H1 (cell line): ENCODE data around the gene ATCAY. TPM values are rescaled to one million over a fixed set of nuclear protein-coding genes. Genes with fewer than 3 reads are reported as not detected.

ENCODE experiments used
- CTCF ChIA-PET: fragments of 300-600 bp; sonication (Branson Sonifier 250); formaldehyde crosslinking; loops from one replicate; lab custom pipeline; 2021; ENCODE audit not compliant: partially characterized antibody; lab: Charles Lee
- POLR2A ChIA-PET: fragments of 300-600 bp; sonication (Branson Sonifier 250); formaldehyde crosslinking; loops from one replicate; lab custom pipeline; 2021; ENCODE audit warnings: inconsistent platforms; ENCODE audit not compliant: partially characterized antibody; lab: Charles Lee
- DNase-seq, 2 experiments: peaks; one replicate each; pipeline versions ENCODE4 v3.0.0 to v3.0.0-alpha.2; 2010 to 2022; ENCODE audit warnings: low spot score in 2 of 2, low read depth in 1 of 2, mixed read lengths in 1 of 2
- FAIRE-seq: peaks from 2 replicates; lab custom pipeline; 2011; peaks lifted over from hg19 to GRCh38; lab: Jason Lieb, UNC
- H2AFZ ChIP-seq: 2 replicates; pipeline ENCODE4 v1.8.1; 2012; ENCODE audit warnings: low read length, inconsistent platforms
- H2AK5ac ChIP-seq: 2 replicates; pipeline ENCODE4 v1.6.1; 2013; ENCODE audit warnings: low read depth, low read length
- H2BK120ac ChIP-seq: replicated peaks from 2 replicates; pipeline ENCODE3; 2013; ENCODE audit warnings: low read depth, low read length, inconsistent platforms
- H2BK12ac ChIP-seq: 2 replicates; pipeline ENCODE4 v1.6.1; 2013; ENCODE audit warnings: low read depth, low read length
- H2BK15ac ChIP-seq: 2 replicates; pipeline ENCODE4 v1.6.1; 2013; ENCODE audit warnings: low read length
- H2BK20ac ChIP-seq: 2 replicates; pipeline ENCODE4 v1.6.1; 2013; ENCODE audit warnings: low read length
- H2BK5ac ChIP-seq: 2 replicates; pipeline ENCODE4 v1.6.1; 2013; ENCODE audit warnings: low read depth, low read length
- H3K14ac ChIP-seq: 2 replicates; pipeline ENCODE4 v1.6.1; 2013; ENCODE audit warnings: inconsistent platforms; ENCODE audit not compliant: insufficient read length
- H3K18ac ChIP-seq: 2 replicates; pipeline ENCODE4 v1.6.1; 2013; ENCODE audit warnings: low read length; ENCODE audit errors: extremely low read depth
- H3K23ac ChIP-seq: 2 replicates; pipeline ENCODE4 v1.6.1; 2013; ENCODE audit warnings: inconsistent platforms; ENCODE audit not compliant: insufficient read length
- H3K23me2 ChIP-seq: 2 replicates; pipeline ENCODE4 v1.6.1; 2013; ENCODE audit warnings: low read depth, low read length
- H3K27ac ChIP-seq: 2 replicates; pipeline ENCODE4 v1.6.1; 2011; ENCODE audit warnings: low read depth, low read length, inconsistent platforms
- H3K27me3 ChIP-seq, 4 experiments: replicated peaks in 1 of 4; 1 replicate in 1 of 4; 2 replicates in 3 of 4; pipeline versions ENCODE4 v1.6.1 to v1.8.1; 2011 to 2013; ENCODE audit warnings: low read length in 3 of 4, mild to moderate bottlenecking in 3 of 4, inconsistent platforms in 2 of 4, mixed read lengths in 2 of 4, moderate library complexity in 1 of 4; ENCODE audit not compliant: control insufficient read depth in 3 of 4, insufficient read depth in 3 of 4; ENCODE audit errors: extremely low read depth in 1 of 4
- H3K36me3 ChIP-seq, 4 experiments: 2 replicates each; pipeline versions ENCODE4 v1.6.1 to v1.8.1; 2011 to 2013; ENCODE audit warnings: mild to moderate bottlenecking in 4 of 4, low read length in 3 of 4, moderate library complexity in 2 of 4, control low read depth in 1 of 4, inconsistent platforms in 1 of 4; ENCODE audit not compliant: insufficient read depth in 4 of 4, control insufficient read depth in 2 of 4
- H3K4ac ChIP-seq: replicated peaks from 2 replicates; pipeline ENCODE3; 2013; ENCODE audit warnings: low read length, low read depth, mixed read lengths, inconsistent platforms; ENCODE audit not compliant: insufficient read length
- H3K4me1 ChIP-seq, 4 experiments: replicated peaks in 1 of 4; 1 replicate in 1 of 4; 2 replicates in 3 of 4; pipeline versions ENCODE4 v1.6.1 to v1.8.1; 2011 to 2013; ENCODE audit warnings: low read length in 3 of 4, inconsistent platforms in 2 of 4, mixed read lengths in 1 of 4; ENCODE audit not compliant: insufficient read depth in 4 of 4, control insufficient read depth in 3 of 4
- H3K4me2 ChIP-seq, 2 experiments: 2 replicates each; pipeline versions ENCODE4 v1.6.1 to v1.8.1; 2011 to 2013; ENCODE audit warnings: low read depth in 2 of 2, low read length in 2 of 2, control low read depth in 1 of 2, inconsistent platforms in 1 of 2, mild to moderate bottlenecking in 1 of 2; ENCODE audit not compliant: insufficient read depth in 1 of 2
- H3K4me3 ChIP-seq, 4 experiments: fragments of 200-600, 300-600 bp in 1 of 4; sonication (generic), shearing (Covaris generic), sonication (Bioruptor Twin) in 1 of 4; 2 replicates each; pipeline versions ENCODE4 v1.5.1 to v1.8.1; 2011 to 2016; ENCODE audit warnings: low read length in 4 of 4, low read depth in 3 of 4, control low read depth in 2 of 4, inconsistent platforms in 2 of 4, mild to moderate bottlenecking in 2 of 4, mixed read lengths in 1 of 4, moderate library complexity in 1 of 4; ENCODE audit not compliant: insufficient read depth in 2 of 4; ENCODE audit errors: extremely low read depth in 1 of 4
- H3K56ac ChIP-seq: replicated peaks from 2 replicates; pipeline ENCODE3; 2013; ENCODE audit warnings: low read depth, mild to moderate bottlenecking, mixed read lengths, low read length, inconsistent platforms; ENCODE audit not compliant: insufficient read length
- H3K79me1 ChIP-seq: 2 replicates; pipeline ENCODE4 v1.6.1; 2013; ENCODE audit warnings: low read depth, low read length, control low read depth
- H3K79me2 ChIP-seq, 2 experiments: 2 replicates each; pipeline versions ENCODE4 v1.6.1 to v1.8.1; 2012 to 2013; ENCODE audit warnings: low read length in 2 of 2, mild to moderate bottlenecking in 2 of 2, inconsistent platforms in 1 of 2; ENCODE audit not compliant: insufficient read depth in 2 of 2, control insufficient read depth in 1 of 2
- H3K9ac ChIP-seq, 4 experiments: replicated peaks in 1 of 4; 1 replicate in 1 of 4; 2 replicates in 3 of 4; pipeline versions ENCODE4 v1.6.1 to v1.8.1; 2011 to 2013; ENCODE audit warnings: low read depth in 3 of 4, low read length in 3 of 4, control low read depth in 2 of 4, mild to moderate bottlenecking in 2 of 4, moderate library complexity in 2 of 4, inconsistent platforms in 1 of 4; ENCODE audit errors: extremely low read depth in 1 of 4
- H3K9me3 ChIP-seq, 2 experiments: 2 replicates each; pipeline versions ENCODE4 v1.6.1 to v1.8.1; 2012 to 2013; ENCODE audit warnings: mild to moderate bottlenecking in 2 of 2, moderate library complexity in 2 of 2, control low read depth in 1 of 2, inconsistent platforms in 1 of 2, low read depth in 1 of 2, low read length in 1 of 2, mixed read lengths in 1 of 2; ENCODE audit not compliant: insufficient read depth in 2 of 2
- H4K20me1 ChIP-seq, 2 experiments: replicated peaks in 1 of 2; 2 replicates each; pipeline versions ENCODE3 to v1.8.1; 2011 to 2013; ENCODE audit warnings: inconsistent platforms in 2 of 2, low read length in 2 of 2, mild to moderate bottlenecking in 1 of 2; ENCODE audit not compliant: insufficient read depth in 2 of 2, control insufficient read depth in 1 of 2
- H4K5ac ChIP-seq: 2 replicates; pipeline ENCODE4 v1.6.1; 2013; ENCODE audit warnings: low read length, low read depth, mixed read lengths, inconsistent platforms; ENCODE audit not compliant: insufficient read length
- H4K8ac ChIP-seq: 2 replicates; pipeline ENCODE4 v1.8.0; 2013; ENCODE audit warnings: mild to moderate bottlenecking, moderate library complexity, low read length, inconsistent platforms; ENCODE audit not compliant: insufficient read depth; ENCODE audit errors: extremely low read depth
- H4K91ac ChIP-seq: replicated peaks from 2 replicates; pipeline ENCODE3; 2013; ENCODE audit warnings: low read length, mixed read lengths, inconsistent platforms; ENCODE audit not compliant: insufficient read length
- CHD2 ChIP-seq: IDR thresholded peaks from 2 replicates; pipeline ENCODE4 v1.6.1; 2012; ENCODE audit warnings: low read length, improper control_type of control experiment
- EZH2 ChIP-seq: fragments of 200-600 bp; sonication (generic); IDR thresholded peaks from 2 replicates; pipeline ENCODE4 v1.7.1; 2012; ENCODE audit warnings: low read depth, mild to moderate bottlenecking, moderate library complexity, low read length, inconsistent platforms; ENCODE audit not compliant: severe bottlenecking
- FOSL1 ChIP-seq: IDR thresholded peaks from 2 replicates; pipeline ENCODE4 v1.6.1; 2011; ENCODE audit warnings: mild to moderate bottlenecking, low read depth, low read length, moderate library complexity; ENCODE audit not compliant: insufficient read depth
- HDAC6 ChIP-seq: IDR thresholded peaks from one replicate; pipeline ENCODE4 v1.7.1; 2012; ENCODE audit warnings: low read depth, mild to moderate bottlenecking, inconsistent platforms, low read length, moderate library complexity
- KDM4A ChIP-seq: IDR thresholded peaks from one replicate; pipeline ENCODE4 v1.7.1; 2012; ENCODE audit warnings: low read depth, mild to moderate bottlenecking, moderate library complexity, low read length, inconsistent platforms; ENCODE audit not compliant: severe bottlenecking
- NANOG ChIP-seq: IDR thresholded peaks from 2 replicates; pipeline ENCODE4 v1.6.1; 2011; ENCODE audit warnings: low read length, low read depth, mild to moderate bottlenecking, inconsistent platforms; ENCODE audit not compliant: insufficient read depth, poor library complexity, severe bottlenecking
- NRF1 ChIP-seq: IDR thresholded peaks from 2 replicates; pipeline ENCODE4 v1.6.1; 2011; ENCODE audit warnings: mild to moderate bottlenecking, low read depth, low read length, improper control_type of control experiment
- RFX5 ChIP-seq: IDR thresholded peaks from 2 replicates; pipeline ENCODE4 v1.6.1; 2011; ENCODE audit warnings: low read depth, low read length, improper control_type of control experiment, borderline replicate concordance
- SP4 ChIP-seq: IDR thresholded peaks from 2 replicates; pipeline ENCODE4 v1.6.1; 2012; ENCODE audit warnings: low read length, inconsistent platforms
- SUZ12 ChIP-seq: fragments of 200-600 bp; sonication (generic); IDR thresholded peaks from 2 replicates; pipeline ENCODE4 v1.6.1; 2012; ENCODE audit warnings: mild to moderate bottlenecking, inconsistent platforms, low read length, moderate library complexity, mixed read lengths
- TAF1 ChIP-seq: IDR thresholded peaks from 2 replicates; pipeline ENCODE4 v1.6.1; 2011; ENCODE audit warnings: mild to moderate bottlenecking, low read depth, low read length
- TBP ChIP-seq: IDR thresholded peaks from 2 replicates; pipeline ENCODE4 v1.6.1; 2011; ENCODE audit warnings: low read depth, low read length, improper control_type of control experiment
- ZNF274 ChIP-seq: IDR thresholded peaks from 2 replicates; pipeline ENCODE4 v1.7.0; 2012; ENCODE audit warnings: low read length, borderline replicate concordance; ENCODE audit errors: extremely low read depth
- WGBS, 2 experiments: shearing (Covaris generic) in 1 of 2; methylation state at CpG; one replicate each; pipeline versions ENCODE4 v1.1.6 to v1.1.7; 2013 to 2015; ENCODE audit warnings: low lambda C conversion rate in 2 of 2, mixed read lengths in 2 of 2, inconsistent platforms in 1 of 2, low coverage in 1 of 2, missing lambda C conversion rate in 1 of 2; ENCODE audit not compliant: insufficient replicate concordance in 2 of 2, insufficient coverage in 1 of 2, insufficient read length in 1 of 2; ENCODE audit errors: extremely low coverage in 1 of 2, missing lambda C conversion rate in 1 of 2; 5-methylcytosine and 5-hydroxymethylcytosine counted together
- polyA plus RNA-seq, 7 experiments: library from polyadenylated mRNA; depleted of rRNA in 3 of 7; stranded (reverse) in 5 of 7; unstranded in 2 of 7; fragments of >200 nt in 5 of 7; fragments of 200-250 nt in 2 of 7; gene quantifications; 1 replicate in 5 of 7; 2 replicates in 1 of 7; 4 replicates in 1 of 7; pipeline versions ENCODE4 v1.2.1 to v1.2.3, GENCODE V29; 2011 to 2013; ENCODE audit warnings: missing spikeins in 2 of 7, mixed read lengths in 2 of 7
- total RNA-seq: library from RNA; stranded (reverse); fragmentation: NEBNext Ultra II Directional; extraction: Animal tissue kit (Norgen Biotek cat#: 25700); gene quantifications from 2 replicates; pipeline ENCODE4 v1.2.1, GENCODE V29; 2021

ATCAY gene
- total and polyA plus RNA-seq, 2 of the 8 experiments (the other 6 are each of a cell fraction or from before 2014, with no cell fraction given), result 24.4 to 33.8 TPM

- Histone ChIP-seq H3K9ac (no peak overlapping the region; a peak in 2 of 7 replicates), H3K79me1 (no peaks in the 10 kb centered on the region), H4K8ac (no peak overlapping the region), H3K56ac (no peak overlapping the region), H2BK15ac (no peak overlapping the region), H2BK120ac (no peak overlapping the region), H3K23me2 (no peaks in the 10 kb centered on the region), H4K91ac (no peak overlapping the region), H2BK12ac (no peak overlapping the region), H4K5ac (no peak overlapping the region), H2AK5ac (no peak overlapping the region), H2AFZ (no peak overlapping the region), H3K27ac (no peak overlapping the region), H3K27me3 (no peaks in the 10 kb centered on the region), H3K4me2 (no peak overlapping the region), H2BK20ac (no peak overlapping the region), H3K4ac (no peak overlapping the region), H3K14ac (no peak overlapping the region), H3K23ac (no peak overlapping the region), H3K4me3 (no peak overlapping the region), H2BK5ac (no peak overlapping the region), H3K18ac (no peak overlapping the region), H3K79me2 (no peaks in the 10 kb centered on the region), H3K9me3 (no peaks in the 10 kb centered on the region), H3K4me1 (no peaks in the 10 kb centered on the region), H4K20me1 (peaks cover 0 to 2% of the 10 kb centered on the region in 2 experiments), H3K36me3 (peaks cover 2 to 22% (median 10%) of the 10 kb centered on the region in 4 experiments; a peak in 5 of 8 replicates)
- DNase-seq (no peak), FAIRE-seq (no peak)
- ChIA-PET POLR2A (interaction anchor here (0.6 to 1.5 kb wide), 7 partner anchors 9 to 333 kb away, joined by 3 to 5 read pairs (median 3); partner anchors contain the start of genes DAPK3 and NMRK2), CTCF (interaction anchor here (1.0 kb wide), 1 partner anchor 62 kb away, joined by 3 read pairs; the partner anchor contains the start of gene ATCAY)
- 93% methylated on average over 8 of the region's 8 CpGs; no CpG with 5 or more reads in 1 of the 2 experiments for WGBS, 2 experiments
- TF ChIP-seq TAF1, result no peak
- TF ChIP-seq SP4, result no peak
- TF ChIP-seq EZH2, result no peak
- no peak for TF ChIP-seq SUZ12
- TF ChIP-seq RFX5, result no peak
- TF ChIP-seq HDAC6, result no peak
- no peak for TF ChIP-seq CHD2
- no peak for TF ChIP-seq ZNF274
- TF ChIP-seq TBP, result no peak
- no peak for TF ChIP-seq NANOG
- TF ChIP-seq NRF1, result no peak
- TF ChIP-seq FOSL1, result no peak
- TF ChIP-seq KDM4A, result no peak
Measured at GRCh38 chr19:3942790-3943409, 62.4 kb downstream of the ATCAY start.
